CMK (cell line): ENCODE data around the gene HYI.

Experiments
- DNase-seq: peaks from one replicate; pipeline ENCODE4 v3.0.0-alpha.2; 2010; ENCODE audit warnings: low read depth

HYI gene

GRCh38 chr1:43444151-43444828 is 9.4 kb downstream of the HYI start:
- no peak for DNase-seq

GRCh38 chr1:43443197-43443946 is 10.4 kb downstream of the HYI start:
- DNase-seq = no peak

- DNase-seq = no peak
Observed at GRCh38 chr1:43442756-43443155, 11.0 kb downstream of the HYI start.

- no peak for DNase-seq
Observed at GRCh38 chr1:43441894-43442637, 11.7 kb downstream of the HYI start.

- DNase-seq = no peak
Observed at GRCh38 chr1:43441166-43441893, 12.4 kb downstream of the HYI start.

- no peak for DNase-seq
Observed at GRCh38 chr1:43440358-43440757, 13.4 kb downstream of the HYI start.

GRCh38 chr1:43439781-43440180 is 13.9 kb downstream of the HYI start:
- no peak for DNase-seq

GRCh38 chr1:43438953-43439581 is 14.7 kb downstream of the HYI start:
- DNase-seq = no peak

GRCh38 chr1:43438576-43438952 is 15.2 kb downstream of the HYI start:
- no peak for DNase-seq

- DNase-seq = no peak
Observed at GRCh38 chr1:43438006-43438405, 15.7 kb downstream of the HYI start.

GRCh38 chr1:43437031-43437973 is 16.4 kb downstream of the HYI start:
- DNase-seq = no peak

GRCh38 chr1:43436371-43436770 is 17.4 kb downstream of the HYI start:
- no peak for DNase-seq

- DNase-seq = no peak
Observed at GRCh38 chr1:43435146-43436145, 18.3 kb downstream of the HYI start.

- no peak for DNase-seq
Observed at GRCh38 chr1:43434256-43434655, 19.5 kb downstream of the HYI start.

GRCh38 chr1:43432907-43433306 is 20.8 kb downstream of the HYI start:
- no peak for DNase-seq

GRCh38 chr1:43432171-43432860 is 21.4 kb downstream of the HYI start:
- DNase-seq = no peak

GRCh38 chr1:43431676-43432075 is 22.1 kb downstream of the HYI start:
- DNase-seq = no peak

GRCh38 chr1:43430831-43431230 is 22.9 kb downstream of the HYI start:
- DNase-seq = no peak

- DNase-seq = no peak
Observed at GRCh38 chr1:43427941-43428340, 25.8 kb downstream of the HYI start.
